GM21390 (cell line): ENCODE measurements around the gene CLSTN2.

Experiments
- ATAC-seq: cut with Tn5 transposase; IDR thresholded peaks from one replicate; pipeline ENCODE4 v1.9.1; 2021; ENCODE audit not compliant: unreplicated experiment

The CLSTN2 gene

DNA sequence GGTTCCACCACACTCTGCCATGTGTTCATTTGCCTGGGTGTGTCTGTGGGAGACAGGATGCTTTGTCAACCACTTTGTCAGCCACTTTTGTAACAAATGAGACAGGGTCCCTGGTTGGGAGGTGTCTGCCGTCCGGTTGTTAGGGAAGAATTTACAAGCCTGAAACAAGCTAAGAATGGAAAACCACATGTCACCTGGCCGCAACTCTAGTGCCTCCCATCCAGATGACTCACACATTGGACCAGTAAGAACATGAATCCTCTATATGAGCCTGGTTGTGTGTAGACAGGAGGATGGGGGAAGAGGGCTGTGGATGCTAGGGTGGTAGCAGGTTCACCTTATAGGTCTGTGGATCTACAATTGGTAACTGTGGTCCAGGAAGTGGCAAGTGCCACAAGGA, 335.3 kb downstream of the CLSTN2 start:
- ATAC-seq = no peak

DNA sequence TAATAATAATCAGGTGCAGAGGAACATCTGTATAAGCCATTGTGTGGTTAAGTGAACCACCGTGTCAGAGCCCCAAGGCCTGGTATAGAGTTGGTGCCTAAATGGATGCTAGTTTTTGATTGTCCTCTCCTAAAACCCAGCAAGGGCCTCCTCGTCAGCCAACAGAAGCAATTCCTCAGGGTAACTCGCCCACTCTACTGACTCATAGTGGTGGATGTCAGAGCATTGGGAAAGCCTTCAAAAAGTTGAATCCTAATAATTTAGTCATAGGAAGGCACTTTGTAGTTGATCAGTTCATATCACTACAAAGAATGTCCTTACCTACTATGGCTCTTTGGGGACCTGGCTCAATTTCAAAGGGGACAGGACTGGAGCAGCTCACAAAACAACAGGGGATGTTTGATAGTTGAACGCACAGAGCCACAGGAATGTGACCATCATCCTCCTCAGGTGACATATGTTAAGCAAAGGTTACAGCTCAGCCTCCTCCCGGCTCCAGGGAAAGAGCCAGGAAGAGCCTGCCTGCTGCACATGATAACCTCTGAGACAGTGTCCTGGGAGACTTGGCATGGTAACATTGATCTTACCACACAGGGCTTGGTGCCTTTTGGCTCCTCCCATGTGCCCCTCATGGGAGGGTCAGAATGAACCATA, 338.7 kb downstream of the CLSTN2 start:
- no peak for ATAC-seq

DNA sequence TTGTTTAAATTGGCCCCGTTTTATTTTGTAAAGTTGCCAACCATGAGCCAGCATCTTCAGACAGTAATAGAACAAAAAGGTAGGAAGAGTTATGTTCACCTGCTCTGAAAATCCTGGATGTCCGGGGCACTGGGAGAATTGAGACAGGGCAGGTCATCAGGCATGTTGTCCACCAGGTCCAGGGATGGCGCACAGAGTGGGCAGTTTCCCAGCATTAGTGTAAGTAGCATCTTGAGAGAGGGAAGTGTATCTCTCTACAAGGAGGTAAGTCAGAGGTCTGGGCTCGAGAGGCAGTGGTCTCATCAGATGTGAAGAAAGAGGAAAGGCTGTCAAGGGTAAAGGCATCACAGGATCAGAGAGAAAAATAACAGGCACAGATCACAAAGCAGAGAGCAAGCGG, 339.4 kb downstream of the CLSTN2 start:
- ATAC-seq = no peak

DNA sequence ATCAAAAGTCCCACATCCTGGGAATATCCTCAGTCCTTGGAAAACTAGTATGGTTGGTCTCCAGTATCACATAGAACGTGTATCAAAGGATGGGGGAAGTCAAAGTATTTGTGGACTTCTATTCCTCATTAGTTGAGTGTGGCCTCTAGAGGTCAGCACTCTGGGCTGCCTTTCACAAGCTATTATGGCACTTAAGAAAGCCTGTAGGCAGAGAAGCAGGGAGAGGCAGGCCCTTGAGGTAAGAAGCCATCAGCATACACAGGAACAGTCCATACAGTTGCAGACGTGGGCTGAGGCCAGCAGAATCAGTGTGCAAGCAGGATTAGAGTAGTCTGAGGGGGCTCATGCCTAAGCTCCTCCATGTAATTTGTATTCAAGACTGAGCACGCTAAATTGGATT, 341.7 kb downstream of the CLSTN2 start:
- no peak for ATAC-seq

DNA sequence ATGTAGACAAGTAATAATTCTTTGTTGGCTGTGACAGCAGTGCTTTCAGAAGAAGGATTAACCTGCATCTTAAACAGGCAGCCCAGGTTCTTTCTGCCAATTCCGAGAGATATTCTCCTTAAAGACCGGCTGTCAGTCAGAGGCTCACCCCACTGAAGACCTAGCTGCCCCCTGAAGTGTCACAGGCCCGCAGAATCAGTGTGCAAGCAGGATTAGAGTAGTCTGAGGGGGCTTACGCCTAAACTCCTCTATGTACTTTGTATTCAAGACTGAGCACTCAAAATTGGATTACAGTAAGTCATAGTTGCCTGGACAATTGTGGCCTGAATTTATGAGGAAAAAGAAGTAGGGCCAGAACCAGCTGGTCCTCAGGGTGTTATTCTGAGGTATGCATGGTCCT, 342.9 kb downstream of the CLSTN2 start:
- ATAC-seq = no peak

DNA sequence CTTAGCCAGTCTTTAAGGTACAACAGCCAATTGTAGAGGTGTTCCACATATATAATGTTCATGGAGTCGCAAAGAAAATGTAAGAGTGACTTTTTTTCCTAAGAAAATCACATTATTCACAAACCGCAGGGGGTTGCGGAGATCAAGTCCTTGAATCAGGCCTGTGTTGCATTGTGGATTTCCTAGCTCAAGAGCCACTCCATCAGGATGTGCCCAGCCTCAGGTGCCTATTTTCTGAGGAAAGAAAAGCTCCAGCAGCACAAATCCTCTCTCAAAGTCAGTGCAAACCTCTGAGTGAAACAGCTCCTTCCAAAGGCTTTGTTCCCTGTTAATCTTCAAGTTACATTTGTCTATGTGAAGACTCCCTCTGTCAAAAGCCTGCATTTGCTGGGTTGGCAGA, 349.4 kb downstream of the CLSTN2 start:
- ATAC-seq = no peak

DNA sequence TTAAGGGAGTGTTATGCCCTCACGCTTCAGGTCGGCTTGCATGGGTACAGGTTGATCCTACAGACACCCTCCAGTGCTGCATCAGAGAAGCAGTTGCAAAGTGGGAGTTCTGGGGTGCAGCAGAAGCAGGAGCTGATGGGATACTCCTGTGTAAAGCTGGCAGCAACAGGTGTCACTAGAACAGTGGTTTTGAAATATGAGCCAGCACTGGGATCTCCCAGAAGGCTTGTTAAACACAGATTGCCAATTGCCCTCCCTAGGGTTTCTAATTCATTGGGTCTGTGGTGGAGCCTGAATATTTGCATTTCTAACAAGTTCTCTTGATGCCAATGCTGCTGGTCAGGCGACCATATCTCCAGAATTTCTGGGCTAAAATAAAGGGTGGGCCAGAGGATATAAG, 350.4 kb downstream of the CLSTN2 start:
- no peak for ATAC-seq

DNA sequence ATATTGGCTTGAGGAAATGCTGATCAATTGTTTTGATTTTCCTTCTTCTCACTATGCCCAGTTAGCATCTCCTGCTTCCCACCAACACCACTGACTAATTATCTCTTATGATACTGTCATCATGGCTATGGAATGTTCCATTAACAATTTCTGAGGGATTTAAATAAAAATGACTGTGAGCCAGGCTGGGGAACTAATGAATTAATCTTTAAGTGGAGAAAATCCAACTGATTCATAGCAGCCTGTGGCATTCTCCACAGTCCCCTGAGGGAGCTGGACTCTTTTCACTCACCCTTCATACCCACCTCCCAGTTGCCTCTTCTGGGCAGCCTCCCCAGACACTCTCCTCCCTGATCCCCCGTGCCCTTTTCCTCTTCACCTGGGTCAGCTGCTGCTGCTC, 353.6 kb downstream of the CLSTN2 start:
- ATAC-seq = no peak

DNA sequence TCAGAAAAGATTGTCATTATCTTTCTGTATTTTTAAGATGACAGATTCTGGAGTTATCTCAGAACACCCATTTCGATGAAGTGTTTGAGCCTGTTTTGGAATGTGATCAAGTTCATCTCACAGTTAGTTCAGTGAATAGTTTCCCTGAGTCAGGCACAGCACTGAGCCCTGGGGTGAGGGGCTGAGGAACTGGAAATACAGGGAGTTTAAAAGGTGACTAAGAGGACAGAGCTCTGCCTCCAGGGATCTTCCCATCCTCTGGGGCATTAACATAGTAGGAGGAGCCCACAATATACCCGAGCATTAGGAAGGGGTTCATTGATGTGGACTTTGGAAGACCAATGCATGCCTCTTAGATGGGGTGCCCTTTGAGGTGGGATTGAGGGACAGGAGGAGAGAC, 355.1 kb downstream of the CLSTN2 start:
- ATAC-seq = no peak

DNA sequence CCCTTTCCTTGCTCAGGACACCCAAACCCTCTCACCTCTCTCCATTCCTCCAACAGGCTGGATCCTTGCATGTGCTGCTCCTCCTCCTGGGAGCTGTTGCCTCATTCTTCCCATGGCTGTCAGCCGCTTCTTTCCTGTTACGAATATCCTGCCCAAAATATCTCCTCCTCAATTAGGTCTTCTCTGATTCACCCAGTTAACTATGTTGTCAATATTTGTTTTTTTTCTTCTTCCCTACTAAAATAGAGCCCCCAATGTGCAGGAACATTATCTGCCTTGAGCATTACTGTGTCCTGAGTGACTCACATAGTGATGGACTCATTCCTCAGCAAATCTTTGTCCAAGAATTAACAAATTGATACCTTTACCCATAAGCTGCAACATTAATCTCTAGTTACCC, 357.2 kb downstream of the CLSTN2 start:
- ATAC-seq = no peak

DNA sequence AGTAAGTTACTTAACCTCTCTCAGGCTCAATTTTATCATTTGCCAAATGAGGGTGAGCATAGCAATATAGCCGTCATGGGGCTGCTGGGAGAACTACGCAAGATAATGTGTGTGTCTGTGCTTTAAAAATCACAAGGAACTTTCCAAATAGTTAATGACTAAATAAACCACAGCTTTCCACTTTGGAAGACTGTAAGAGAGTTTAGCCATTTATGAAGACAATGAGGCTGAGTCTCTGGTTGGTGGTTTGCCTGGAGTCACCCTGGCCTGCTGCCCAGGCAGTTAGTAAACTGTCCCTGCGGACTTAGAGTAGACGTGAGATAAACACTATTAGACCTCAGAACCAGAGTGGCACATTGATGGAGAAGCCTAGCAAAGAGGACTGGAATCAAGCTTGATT, 357.7 kb downstream of the CLSTN2 start:
- no peak for ATAC-seq

DNA sequence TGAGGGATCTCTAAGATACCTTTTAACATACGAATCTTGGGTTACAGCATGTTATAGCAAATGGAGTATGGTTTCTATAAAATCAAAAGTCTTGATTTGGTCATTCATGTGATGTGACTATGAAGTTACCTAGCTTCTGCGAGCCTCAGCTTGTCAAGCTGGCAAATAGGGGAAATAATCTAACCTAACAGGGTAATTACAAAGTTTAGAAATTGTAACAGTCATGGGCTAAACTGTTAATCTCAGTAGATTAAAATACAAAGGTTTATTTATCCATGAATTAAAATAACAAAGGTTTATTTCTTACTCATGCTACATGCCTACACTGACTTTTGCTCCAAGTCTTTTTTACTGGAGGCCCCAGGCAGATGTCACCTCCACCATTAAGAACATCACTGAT, 359.1 kb downstream of the CLSTN2 start:
- ATAC-seq = no peak

DNA sequence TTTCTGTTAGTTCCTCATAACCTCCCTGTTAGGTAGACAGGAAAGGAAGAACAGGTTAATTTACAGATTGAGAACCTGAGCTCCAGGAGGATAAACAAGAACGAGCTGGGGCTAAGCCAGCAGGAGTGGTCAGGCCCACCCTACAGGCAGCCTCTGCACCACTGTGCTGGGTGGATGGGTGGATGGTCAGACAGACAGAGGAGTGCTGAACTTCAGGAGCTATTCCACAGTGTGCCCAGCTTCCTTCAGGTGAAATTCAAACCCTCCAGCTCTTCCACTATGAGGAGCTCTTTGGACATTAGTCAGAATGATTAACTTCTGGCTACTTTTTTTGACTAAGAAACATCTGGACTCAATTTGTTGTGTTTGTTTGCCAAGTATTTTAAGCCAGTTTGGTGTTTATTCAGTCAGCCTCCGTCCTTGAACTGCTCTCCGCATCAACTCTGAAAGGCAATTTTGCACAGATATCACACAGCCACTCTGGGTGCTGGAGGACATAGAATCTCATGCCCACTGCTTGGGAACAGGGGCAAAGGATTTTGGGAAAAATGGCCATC, 361.9 kb downstream of the CLSTN2 start:
- no peak for ATAC-seq

DNA sequence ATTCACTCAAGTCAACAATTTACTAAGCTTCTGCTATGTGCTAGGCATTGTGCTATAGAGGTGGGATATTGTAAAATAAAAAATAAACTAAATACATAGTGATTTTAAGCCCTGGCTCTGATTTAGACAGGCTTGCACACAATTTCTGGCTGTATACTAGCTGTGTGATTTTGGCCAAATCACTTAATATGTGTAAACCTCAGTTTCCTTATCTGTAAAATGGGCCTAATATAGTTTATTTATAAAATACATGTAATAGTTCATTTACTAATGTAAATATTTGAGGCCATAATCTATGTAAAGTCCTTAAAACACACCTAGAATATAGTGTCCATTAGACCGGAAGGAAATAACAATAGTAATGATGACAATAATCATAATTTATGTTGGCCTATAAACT, 363.1 kb downstream of the CLSTN2 start:
- no peak for ATAC-seq

DNA sequence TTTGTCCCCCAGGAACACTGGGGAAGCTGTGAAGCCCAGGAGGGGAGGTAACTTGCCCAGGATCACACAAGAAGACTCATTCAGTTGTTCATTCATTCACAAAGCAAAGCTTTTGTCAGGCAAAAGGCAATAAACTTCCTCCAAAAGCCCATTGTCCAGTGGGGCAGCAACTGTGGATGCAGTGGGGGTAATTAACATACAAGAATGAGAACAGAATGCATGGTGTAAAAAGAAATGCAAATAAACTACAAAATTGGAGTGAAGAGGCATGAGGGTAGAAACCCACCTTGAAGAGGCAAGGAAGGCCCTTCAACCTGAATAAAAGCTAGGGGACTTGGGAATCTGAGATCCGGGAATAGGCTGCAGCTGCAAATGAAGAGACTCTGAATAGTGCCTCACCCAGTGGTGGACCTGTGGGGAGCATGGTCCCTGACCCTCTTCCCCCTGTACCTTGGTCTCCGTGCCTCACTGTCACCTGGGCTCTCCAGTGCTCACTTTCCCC, 363.6 kb downstream of the CLSTN2 start:
- no peak for ATAC-seq

DNA sequence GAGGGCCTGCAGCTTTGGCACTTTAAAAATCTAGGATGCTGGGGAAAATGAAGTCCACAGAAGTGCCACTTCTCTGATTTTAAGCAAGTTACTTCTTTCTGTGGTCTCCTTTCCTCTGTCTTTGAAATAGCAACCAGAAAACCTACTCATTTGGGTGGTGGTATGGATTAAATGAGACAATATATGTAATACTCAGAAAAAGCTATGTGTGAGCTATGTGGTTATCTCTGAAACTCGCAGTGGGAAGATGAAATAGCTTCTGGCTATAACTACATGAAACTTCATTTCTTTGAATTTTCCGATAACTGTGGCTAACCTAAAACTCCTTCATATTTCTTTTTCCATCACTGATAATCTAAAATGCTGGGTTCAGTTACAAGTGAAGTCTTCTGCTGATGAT, 368.9 kb downstream of the CLSTN2 start:
- ATAC-seq = no peak

DNA sequence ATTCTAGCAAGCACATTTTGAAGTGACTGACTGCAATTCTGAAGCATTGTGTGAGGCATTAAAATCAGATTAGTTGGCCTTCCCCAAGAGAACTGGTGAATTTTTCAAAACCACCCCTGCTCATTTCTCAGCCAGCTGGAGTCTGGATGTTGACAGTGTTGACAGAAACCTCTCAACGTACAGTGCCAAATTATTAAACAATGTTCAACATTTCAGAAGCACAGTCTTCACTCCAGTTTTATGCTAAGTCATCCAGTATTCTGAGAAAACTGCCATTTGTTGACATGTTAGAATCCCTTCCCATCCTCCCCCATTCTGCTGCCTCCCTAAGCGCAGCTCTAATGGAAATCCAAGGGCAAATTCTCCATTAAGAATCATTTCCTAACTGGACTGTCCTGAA, 373.6 kb downstream of the CLSTN2 start:
- no peak for ATAC-seq

DNA sequence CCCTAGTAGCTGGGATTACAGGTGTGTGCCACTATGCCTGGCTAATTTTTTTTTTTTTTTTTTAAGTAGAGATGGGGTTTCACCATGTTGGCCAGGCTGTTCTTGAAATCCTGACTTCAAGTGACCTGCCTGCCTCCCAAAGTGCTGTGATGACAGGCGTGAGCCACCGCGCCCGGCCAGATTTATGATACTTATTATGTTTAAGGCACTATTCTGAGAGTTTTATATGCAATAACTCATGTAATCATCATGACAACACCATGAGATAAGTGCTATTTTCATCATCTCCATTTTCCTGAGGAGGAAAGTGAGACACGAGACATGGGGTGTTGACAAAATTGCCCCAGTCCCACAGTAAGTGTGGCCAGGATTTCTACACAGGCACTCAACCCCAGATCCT, 376.4 kb downstream of the CLSTN2 start:
- ATAC-seq = no peak

DNA sequence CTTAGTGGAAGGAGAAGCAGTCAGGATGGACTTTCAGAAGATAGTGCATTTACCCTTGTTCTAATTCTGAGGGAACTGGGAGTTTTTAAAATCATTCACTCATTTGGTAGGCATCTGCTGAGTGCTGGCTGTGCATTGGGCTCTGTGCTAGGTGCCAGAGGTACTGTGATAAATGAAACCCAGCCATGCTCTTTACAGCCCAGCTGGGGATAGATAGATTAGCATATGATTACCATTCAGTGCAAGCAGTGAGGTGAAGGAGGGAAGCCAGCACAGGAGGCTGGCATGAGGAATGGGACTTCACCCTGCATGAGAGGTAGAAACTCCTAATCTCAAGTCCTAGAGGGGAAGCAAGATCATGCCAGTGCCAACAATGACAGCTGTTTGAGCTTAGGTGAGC, 381.0 kb downstream of the CLSTN2 start:
- ATAC-seq = no peak

DNA sequence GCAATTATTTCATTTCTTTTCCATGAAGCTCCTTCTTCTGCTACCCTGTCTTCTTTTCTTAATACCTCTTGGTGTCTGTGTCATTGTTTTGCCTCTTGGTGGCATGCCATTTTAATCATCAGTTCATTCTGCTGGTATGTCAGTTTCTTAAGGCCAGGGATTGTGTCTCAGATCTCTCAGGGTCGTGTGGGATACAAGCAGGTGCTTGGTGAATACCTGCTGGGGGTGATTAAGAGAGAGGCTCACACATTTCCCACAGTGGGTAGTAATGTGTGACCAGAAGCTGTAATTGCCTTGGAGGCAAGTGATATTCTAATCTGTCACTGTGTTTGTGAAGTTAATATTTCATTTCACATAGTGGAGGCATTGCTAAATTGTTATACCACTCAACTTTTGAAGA, 381.5 kb downstream of the CLSTN2 start:
- ATAC-seq = no peak

DNA sequence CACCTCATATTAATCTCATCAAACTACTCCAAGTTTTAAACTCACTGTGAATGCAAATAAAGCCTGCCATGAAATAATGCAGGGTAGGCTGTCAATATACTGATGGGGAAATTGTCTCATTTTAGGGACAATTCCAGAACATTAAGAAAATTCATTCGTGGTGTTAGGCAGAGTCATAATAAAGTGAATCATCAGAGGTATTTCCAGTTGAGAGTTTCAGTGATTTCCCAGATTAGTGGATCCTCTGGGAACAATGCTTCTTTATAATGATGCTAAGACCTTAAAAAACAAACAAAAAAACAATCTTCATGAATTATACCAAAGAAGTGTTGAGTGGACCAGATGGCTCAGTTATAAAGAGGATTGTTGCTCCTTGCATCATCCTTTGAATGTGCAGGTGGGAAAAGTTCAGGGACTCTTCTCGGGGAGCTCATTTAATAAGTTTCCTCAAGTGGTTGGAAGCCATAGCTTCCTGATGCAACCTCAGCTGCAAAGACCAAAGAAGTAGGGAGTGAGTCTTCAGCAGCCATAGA, 381.9 kb downstream of the CLSTN2 start:
- no peak for ATAC-seq

DNA sequence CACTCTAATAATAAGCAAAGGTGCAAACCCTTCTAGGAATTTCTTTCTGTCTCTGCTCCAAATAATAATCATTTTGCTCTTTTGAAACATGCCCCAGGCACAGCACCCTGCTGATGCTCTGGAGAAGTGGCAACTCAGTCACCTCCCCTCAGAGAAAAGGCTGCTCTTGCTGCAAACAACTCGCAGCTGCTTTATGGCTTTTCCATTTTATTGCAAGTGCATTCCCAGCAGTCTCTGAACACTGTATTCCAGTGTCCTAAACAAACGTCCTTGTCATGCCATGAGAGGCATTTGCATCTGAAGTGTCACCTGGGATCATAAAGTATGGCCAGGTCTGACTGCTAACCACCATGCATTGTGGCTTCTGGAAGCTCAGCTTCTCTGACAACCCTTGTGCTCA, 384.8 kb downstream of the CLSTN2 start:
- no peak for ATAC-seq

DNA sequence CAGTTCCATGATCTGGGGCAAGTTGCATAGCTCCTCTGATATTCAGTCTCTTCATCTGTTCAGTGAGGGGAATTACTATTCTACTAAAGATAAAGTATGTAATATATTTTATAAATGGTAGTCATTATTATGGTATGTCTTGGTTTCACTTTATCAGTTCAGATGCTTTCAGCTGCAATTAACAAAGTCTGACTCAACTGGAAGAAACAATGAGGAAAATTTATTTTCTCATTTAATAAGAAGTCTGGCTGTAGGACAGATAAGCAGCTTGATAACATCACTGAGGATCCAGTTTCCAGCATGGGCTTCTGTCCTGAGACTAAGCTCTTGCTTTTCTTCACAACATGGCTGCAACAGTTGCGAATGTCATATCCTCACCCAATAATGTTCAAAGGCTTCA, 388.6 kb downstream of the CLSTN2 start:
- ATAC-seq = no peak
